ENCODE data around the gene REC114.
A peak's percentile ranks its signal among the peaks of the same experiment; 100 is the strongest.

The REC114 gene

DNA sequence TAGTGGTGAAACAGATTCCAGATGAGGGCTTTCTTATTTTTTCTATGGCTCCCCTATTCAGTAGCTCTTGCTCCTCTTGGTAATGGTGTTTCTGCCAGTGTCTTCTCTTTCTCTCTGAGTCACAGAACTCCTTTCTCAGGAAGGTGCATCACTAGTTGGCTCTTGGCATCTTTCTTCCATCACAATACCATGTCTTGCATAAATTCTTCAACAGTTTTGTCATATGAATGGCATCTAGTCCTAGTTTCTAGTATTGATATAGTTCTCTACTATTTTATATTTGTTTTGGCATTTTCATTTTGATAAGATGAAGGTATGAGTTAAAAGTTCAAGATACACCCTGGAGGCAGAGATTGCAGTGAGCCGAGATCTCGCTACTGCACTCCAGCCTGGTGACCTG lies 51.0 kb downstream of the REC114 start:
- TF ChIP-seq, protein P1, sequence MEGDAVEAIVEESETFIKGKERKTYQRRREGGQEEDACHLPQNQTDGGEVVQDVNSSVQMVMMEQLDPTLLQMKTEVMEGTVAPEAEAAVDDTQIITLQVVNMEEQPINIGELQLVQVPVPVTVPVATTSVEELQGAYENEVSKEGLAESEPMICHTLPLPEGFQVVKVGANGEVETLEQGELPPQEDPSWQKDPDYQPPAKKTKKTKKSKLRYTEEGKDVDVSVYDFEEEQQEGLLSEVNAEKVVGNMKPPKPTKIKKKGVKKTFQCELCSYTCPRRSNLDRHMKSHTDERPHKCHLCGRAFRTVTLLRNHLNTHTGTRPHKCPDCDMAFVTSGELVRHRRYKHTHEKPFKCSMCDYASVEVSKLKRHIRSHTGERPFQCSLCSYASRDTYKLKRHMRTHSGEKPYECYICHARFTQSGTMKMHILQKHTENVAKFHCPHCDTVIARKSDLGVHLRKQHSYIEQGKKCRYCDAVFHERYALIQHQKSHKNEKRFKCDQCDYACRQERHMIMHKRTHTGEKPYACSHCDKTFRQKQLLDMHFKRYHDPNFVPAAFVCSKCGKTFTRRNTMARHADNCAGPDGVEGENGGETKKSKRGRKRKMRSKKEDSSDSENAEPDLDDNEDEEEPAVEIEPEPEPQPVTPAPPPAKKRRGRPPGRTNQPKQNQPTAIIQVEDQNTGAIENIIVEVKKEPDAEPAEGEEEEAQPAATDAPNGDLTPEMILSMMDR (IDR thresholded peaks at IDR 0.05; ENCODE audit: low read depth, low read length), result no peak
- DNase-seq (ENCODE audit: low read depth in 2 of 2), result peak in 1 of 2 donors; percentile 3
- no peak overlapping the region for H3K4me3 ChIP-seq (replicated peaks in 1 of 2; ENCODE audit: low read depth in 2 of 2, low read length in 2 of 2)

DNA sequence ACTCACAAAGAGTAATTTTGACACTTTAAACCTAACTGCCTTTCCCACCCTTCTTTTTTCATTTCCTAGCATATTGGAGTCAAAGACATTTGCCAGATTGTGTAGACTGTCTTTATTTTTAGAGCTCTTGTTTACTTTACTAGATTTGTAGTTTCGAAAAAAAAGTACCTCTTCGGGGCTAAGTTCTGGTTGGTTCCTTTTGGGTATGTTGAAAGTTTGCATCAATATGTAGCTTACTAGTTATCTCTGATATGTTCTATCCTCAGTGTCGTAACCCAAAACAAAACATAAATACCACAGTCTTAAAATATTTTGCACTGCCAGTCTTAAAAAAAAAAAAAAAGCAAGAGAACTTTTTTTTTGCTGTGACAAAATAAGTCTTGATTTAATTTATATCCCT lies 52.2 kb downstream of the REC114 start:
- peak in 1 of 2 donors; percentile 5 for DNase-seq (ENCODE audit: low read depth in 2 of 2)
- TF ChIP-seq, protein P1 (IDR thresholded peaks at IDR 0.05; ENCODE audit: low read depth, low read length), result no peak
- H3K4me3 ChIP-seq (replicated peaks in 1 of 2; ENCODE audit: low read depth in 2 of 2, low read length in 2 of 2), result no peak overlapping the region

DNA sequence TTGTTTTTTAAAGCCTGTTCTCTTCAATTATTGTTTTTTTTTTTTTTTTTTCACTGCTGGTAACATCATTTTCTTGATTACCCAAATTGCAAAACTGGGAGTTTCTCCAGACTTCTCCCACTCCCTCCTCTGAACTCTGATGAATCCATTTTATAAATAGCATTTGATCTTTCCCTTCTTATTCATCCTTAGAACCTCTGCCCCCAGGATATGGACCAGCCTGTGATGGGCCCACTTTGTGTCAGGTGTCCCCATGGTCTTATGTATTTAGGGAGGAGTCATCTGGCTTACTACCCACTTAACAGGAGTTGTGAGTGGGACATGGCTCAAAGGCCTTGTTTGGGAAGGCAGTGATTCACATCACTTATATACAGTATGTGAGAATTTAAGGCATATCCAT lies 57.7 kb downstream of the REC114 start:
- TF ChIP-seq, protein P1 (IDR thresholded peaks at IDR 0.05; ENCODE audit: low read depth, low read length), result no peak
- DNase-seq (ENCODE audit: low read depth in 2 of 2), result no peak
- no peak overlapping the region for H3K4me3 ChIP-seq (replicated peaks in 1 of 2; ENCODE audit: low read depth in 2 of 2, low read length in 2 of 2)

DNA sequence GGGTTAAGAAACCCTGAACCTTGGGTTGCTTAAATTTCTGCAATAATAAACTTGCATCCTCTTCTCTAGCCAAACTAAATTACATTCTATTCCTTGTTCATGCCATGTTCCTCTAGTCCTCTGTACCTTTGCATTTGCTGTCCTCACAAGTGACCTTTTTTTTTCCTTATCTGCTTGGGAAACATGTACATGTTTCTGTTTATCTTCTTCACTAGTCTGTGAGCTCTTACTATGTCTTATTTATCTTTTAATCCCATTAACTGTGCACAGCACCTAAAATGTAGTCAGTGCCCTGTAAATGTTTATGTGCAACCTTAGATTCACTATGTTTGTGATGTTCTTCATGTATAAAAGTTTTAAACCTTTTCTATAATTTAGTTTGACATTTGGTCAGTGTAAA lies 61.9 kb downstream of the REC114 start:
- TF ChIP-seq, protein P1 (IDR thresholded peaks at IDR 0.05; ENCODE audit: low read depth, low read length), result no peak
- no peak for DNase-seq (ENCODE audit: low read depth in 2 of 2)
- H3K4me3 ChIP-seq (replicated peaks in 1 of 2; ENCODE audit: low read depth in 2 of 2, low read length in 2 of 2), result no peak overlapping the region

DNA sequence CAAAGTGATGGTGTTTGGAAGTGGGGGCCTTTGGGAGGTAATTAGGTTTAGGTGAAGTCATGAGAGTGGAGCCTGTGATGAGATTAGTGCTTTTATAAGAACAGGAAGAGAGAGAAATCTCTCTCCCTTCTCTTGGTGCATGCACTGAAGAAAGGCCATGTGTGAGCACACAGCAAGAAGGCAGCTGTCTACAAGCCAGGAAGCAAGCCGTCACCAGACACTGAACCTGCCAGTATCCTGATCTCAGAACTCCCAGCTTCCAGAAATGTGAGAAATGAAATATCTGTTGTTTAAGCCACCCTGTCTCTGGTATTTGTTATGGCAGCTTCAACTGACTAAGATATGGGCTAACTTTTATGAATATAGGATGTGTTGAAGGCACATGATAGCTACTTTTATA lies 72.6 kb downstream of the REC114 start:
- no peak overlapping the region for H3K4me3 ChIP-seq (replicated peaks in 1 of 2; ENCODE audit: low read depth in 2 of 2, low read length in 2 of 2)

DNA sequence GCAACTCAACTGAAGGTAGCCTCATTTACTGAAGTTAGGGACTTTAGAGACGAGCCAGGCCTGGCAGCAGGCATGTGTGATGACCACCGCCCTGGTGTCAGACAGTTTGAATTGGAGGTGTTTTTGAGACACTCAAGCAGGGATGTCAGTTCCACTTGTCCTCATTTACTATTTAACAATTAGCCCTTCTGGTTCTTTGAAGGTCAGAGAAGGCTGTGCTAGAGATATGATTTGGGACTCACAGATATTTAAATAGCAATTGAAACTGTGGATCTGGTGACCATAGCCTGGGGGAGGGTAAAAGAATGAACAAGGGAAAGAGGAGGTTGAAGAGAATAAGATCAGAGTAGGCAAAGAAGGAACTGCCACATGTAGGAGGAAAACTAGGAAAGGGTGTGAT lies 74.6 kb downstream of the REC114 start:
- DNase-seq (ENCODE audit: low read depth in 2 of 2), result no peak
- H3K4me3 ChIP-seq (replicated peaks in 1 of 2; ENCODE audit: low read depth in 2 of 2, low read length in 2 of 2), result no peak overlapping the region
- TF ChIP-seq, protein P1 (IDR thresholded peaks at IDR 0.05; ENCODE audit: low read depth, low read length), result no peak

More for the DNA sequence above, 72.6 kb downstream of the REC114 start:
- DNase-seq (ENCODE audit: low read depth in 2 of 2), result no peak
- TF ChIP-seq, protein P1 (IDR thresholded peaks at IDR 0.05; ENCODE audit: low read depth, low read length), result no peak

DNA sequence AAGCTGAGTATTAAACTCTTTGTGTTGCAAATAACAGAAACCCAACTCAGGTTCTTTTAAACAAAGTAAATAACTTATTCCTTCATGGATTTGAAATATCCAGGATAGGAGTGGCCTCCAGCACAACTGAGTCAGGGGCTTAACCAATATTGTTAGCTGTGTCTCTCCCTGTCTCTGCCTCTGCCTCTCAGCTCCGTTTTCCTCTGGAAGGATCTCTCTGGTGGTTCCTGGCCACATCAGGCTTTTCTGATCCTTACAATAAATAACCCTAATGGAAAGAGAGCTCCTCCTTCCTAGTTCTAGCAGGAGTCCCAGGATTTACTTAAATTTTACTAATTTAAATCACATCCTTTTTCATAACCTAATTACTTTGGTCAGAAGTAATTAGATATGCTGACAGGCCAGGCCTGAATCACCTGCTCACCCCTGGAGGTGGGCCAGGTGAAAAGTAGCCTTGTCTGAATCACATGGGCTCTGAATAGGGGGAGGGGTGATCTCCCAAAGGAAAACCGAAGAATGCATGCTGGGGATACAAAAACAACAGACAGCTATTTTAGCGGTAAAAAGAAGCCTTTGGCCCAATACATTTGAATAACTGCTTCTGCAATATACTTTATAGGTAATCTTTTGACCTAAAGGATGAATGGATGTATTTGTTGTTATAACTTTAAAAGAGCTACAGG lies 75.4 kb downstream of the REC114 start:
- TF ChIP-seq, protein P1 (IDR thresholded peaks at IDR 0.05; ENCODE audit: low read depth, low read length), result no peak
- DNase-seq (ENCODE audit: low read depth in 2 of 2), result no peak
- H3K4me3 ChIP-seq (replicated peaks in 1 of 2; ENCODE audit: low read depth in 2 of 2, low read length in 2 of 2), result no peak overlapping the region
